Epithelial cell of esophagus (primary cell): Measurements from ENCODE around the gene IARS2.

Experiments
- DNase-seq: peaks from one replicate; pipeline ENCODE4 v3.0.0; 2010; ENCODE audit warnings: low read depth
- H3K4me3 ChIP-seq: 2 replicates; pipeline ENCODE4 v1.5.1; 2011; ENCODE audit warnings: mild to moderate bottlenecking, low read length, control low read depth
- TF ChIP-seq, protein P1 (sequence below): IDR thresholded peaks from 2 replicates; pipeline ENCODE4 v1.5.1; 2011; ENCODE audit warnings: low read depth, mild to moderate bottlenecking, low read length, control low read depth, inconsistent platforms; ENCODE audit not compliant: insufficient read depth; ENCODE audit errors: missing control alignments

The IARS2 gene

DNA sequence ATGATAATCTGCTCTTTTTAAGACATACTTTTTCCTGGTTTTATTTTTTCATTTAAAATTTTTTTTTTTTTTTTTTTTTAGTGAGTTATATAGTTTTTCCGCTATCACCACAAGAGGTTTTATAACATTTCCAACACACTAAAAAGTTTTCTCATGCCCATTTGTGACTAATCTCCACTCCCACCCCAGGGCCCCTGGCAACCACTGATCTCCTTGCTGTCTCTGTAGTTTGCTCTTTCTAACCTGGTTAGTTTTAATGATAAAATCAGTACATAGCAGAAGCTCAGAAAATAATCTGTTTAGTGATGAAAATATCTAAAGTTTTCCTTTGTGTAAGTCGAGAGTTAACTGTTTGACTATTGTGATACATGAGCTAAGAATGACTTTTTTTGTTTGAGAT, 41.8 kb downstream of the IARS2 start:
- DNase-seq: no peak
- TF ChIP-seq, protein P1, sequence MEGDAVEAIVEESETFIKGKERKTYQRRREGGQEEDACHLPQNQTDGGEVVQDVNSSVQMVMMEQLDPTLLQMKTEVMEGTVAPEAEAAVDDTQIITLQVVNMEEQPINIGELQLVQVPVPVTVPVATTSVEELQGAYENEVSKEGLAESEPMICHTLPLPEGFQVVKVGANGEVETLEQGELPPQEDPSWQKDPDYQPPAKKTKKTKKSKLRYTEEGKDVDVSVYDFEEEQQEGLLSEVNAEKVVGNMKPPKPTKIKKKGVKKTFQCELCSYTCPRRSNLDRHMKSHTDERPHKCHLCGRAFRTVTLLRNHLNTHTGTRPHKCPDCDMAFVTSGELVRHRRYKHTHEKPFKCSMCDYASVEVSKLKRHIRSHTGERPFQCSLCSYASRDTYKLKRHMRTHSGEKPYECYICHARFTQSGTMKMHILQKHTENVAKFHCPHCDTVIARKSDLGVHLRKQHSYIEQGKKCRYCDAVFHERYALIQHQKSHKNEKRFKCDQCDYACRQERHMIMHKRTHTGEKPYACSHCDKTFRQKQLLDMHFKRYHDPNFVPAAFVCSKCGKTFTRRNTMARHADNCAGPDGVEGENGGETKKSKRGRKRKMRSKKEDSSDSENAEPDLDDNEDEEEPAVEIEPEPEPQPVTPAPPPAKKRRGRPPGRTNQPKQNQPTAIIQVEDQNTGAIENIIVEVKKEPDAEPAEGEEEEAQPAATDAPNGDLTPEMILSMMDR: no peak

DNA sequence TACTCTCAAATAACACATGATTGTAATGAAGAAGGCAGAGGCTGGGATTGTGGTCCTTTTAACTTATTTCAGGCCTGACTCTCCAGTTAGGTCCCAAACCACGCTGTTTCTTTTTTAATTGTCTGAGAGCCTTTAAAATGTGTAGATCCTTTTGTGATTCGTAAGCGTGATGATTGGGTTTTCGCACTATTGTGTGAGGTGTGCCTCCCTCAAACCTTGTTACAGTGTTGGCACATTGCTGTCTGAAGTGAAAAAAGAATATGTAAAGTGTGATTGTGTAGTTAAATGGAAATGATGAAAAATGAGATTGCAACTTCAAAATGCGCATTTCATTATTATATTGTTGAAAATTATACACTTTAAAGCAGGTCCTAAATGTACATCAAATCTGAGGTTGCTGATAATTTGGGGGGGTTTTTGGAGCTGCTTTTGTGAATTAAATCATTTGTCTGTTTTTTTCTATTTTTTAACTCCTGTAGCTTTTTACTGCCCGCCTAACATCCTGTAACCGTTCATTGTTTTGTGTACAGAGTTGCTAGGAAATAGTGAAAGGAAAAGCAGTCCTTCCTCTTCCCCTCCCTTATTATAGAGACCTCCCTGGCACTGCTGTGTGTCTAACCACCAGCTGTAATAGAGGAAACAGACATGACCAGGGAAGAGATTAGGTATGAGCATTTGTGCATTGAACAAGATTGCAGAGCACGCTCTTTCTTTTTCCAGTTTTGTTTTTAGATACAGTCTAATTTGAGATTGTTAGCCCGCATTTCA, 43.3 kb downstream of the IARS2 start:
- DNase-seq: no peak
- no peak overlapping the region for H3K4me3 ChIP-seq
- TF ChIP-seq, protein P1: no peak

More for the DNA sequence above, 41.8 kb downstream of the IARS2 start:
- H3K4me3 ChIP-seq: no peak overlapping the region

DNA sequence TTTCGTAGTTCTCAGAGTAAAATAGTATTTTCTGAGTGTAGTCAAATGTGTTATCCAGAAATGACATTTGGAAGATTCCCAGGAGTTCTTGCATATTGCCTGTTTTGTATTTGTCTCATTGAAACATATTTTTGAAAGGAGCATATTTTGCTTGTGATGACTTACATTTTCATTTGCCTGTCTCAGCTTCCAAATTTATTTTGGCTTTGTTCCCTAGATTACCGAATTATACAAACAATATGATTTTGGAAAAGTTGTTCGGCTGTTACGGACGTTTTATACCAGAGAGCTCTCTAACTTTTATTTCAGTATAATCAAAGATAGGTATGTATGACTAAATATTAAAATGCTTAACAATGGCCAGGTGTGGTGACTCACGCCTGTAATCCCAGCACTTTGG, 46.0 kb downstream of the IARS2 start:
- DNase-seq: no peak
- TF ChIP-seq, protein P1: no peak
- no peak overlapping the region for H3K4me3 ChIP-seq

DNA sequence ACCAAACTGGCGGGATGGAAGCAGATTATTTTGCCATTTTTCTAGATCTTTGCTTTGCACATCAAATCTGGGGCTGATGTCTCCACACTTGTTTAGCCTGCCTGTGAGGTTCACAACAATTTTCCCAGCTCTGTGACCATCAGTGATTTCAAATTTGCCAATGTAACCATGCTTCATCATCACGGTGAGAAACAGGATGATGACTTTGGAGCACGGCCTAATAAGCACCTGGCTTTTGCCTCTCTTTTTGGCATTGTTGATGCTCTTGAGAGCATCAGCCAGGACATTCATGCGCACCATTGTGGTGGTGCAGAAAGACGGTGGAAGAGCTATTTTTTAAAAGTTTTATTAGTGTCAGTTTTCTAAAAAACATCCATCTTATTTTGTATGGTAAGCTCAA, 50.1 kb downstream of the IARS2 start:
- no peak for DNase-seq
- H3K4me3 ChIP-seq: no peak overlapping the region
- TF ChIP-seq, protein P1: no peak

DNA sequence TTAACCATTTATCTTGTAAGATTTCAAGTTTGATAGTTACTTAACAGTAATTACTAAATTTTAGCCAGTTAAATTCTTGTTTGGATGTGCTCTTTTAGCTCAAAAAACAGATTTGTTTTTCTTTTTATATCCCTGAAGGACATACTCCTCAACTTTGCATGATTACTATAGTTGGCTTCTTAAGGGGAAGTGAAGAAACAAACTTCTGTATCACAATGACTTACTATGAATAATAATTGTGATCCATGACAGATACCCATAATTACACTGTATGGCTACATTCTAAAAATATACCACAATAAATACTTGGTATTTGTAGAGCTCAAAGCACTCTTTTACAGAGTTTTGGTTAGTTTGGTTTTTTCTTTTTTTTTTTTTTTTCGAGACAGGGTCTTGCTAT, 55.8 kb downstream of the IARS2 start:
- no peak overlapping the region for H3K4me3 ChIP-seq
- TF ChIP-seq, protein P1: no peak
- DNase-seq: no peak

DNA sequence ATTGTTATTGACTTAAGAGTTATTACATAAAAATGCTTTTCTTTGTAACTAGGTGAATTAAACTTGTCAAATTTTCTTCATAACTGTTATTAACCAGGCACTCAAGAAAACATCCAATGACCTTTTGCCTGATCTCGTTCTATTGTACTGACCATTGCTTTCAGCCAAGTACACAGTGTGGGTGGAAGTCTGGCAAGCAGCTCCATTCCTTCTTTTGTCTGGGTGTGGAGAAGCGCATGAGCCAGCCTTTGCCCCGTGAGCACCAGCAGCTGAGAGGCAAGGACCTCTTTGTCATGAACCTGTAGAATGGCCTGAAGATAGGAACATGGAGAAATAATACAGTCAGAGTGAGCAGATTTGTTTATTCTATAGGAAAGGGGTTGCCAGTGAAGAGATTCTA, 57.5 kb downstream of the IARS2 start:
- H3K4me3 ChIP-seq: no peak overlapping the region
- TF ChIP-seq, protein P1: no peak
- no peak for DNase-seq

DNA sequence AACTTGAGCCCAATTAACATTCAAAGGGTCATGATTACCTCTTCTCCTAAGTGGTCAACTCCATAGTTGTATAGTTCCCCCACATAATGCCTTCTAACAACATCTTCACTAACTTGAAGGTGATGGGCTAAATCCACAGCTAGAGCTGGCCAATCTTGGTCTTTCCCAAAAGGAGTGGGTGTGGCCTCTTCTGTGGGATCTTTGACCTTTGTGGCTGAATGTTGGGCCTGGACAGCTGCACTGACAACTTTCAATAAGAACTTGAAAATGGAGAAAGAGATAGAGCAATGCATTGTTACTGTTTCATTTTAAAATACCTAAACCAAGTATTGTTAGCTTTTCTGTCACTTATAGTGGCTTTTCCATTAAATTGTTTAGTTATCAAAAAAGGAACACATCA, 59.2 kb downstream of the IARS2 start:
- no peak overlapping the region for H3K4me3 ChIP-seq
- TF ChIP-seq, protein P1: no peak
- DNase-seq: no peak
